HG02938 (cell line): ENCODE results near the gene ETV6.
"Not testable (repeated sequence)": the region's sequence is repeated elsewhere in the genome, so short reads cannot be mapped to it uniquely, and the experiment has no call there.

Experiments used
- ATAC-seq: cut with Tn5 transposase; IDR thresholded peaks from one replicate; pipeline ENCODE4 v1.9.1; 2021; ENCODE audit warnings: mild to moderate bottlenecking, moderate library complexity; ENCODE audit not compliant: unreplicated experiment

ETV6 gene

DNA sequence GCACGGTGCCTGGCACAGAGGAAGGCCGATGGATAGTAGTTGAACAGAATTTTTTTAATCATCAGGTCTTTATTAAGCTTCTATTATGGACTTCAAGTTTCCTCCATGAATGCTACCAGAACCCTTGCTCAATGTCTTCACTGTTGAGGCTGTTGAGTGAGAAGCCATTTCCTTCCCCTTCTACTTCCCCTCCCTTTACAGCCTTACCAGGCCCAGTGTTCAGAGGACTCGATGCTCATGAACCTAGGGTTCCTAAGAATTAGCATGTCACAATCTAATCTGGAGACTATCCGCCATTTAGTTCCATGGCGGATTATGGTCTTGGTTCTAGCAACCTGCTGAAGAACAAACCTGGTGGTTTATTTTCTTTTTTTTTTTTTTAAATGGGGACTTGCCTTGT, 17.7 kb downstream of the ETV6 start:
- ATAC-seq: no peak

GRCh38 chr12:11668611-11669010, 19.1 kb downstream of the ETV6 start:
- no peak for ATAC-seq

- no peak for ATAC-seq
Measured at GRCh38 chr12:11669348-11669747, 19.9 kb downstream of the ETV6 start.

DNA sequence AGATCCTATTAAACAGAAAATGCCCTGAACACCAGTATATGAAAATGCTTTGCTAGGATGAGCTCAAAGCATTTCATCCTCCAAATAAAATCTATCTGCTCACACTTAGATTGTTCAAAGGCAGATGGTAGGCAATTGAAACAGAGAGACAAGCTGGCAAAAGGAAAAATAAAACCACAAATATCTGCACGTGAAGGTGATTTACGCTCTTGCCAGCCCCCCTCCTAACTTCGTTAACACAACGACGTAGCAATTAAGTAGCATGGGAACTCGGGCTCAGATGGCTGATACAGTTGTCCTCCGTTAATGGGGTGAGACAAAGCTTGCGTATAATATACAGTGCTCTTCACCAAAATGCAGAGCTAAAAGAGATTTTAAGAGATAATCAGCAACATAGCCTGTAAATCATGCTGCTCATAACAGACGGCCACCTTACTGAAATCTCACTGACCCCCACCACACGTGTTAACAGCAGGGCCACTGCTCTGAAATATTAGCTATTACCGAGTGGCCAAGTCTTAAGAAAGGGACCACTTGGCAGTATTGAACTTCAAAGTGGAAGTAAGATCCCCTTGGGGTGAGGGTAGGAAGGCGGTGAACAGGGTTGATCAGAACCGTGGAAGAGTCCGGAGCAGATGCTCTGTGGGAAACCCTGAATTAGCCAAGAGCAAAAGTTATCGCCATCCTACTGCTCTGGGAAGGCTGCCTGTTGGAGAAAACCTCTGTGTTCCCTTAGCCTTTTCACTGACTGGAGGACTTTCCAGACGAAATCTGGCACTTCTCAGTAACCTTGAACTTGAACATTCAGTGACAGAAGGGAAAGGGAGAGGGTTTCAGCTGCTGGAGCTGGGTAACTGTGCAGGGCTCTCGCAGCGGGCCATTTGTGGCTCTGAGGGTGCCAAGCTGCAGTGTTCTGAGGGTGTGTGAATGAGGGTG, 23.1 kb downstream of the ETV6 start:
- ATAC-seq: no peak

- no peak for ATAC-seq
Measured at GRCh38 chr12:11673666-11674461, 24.4 kb downstream of the ETV6 start.

GRCh38 chr12:11674894-11675390, 25.5 kb downstream of the ETV6 start:
- ATAC-seq: no peak

- ATAC-seq: no peak
Measured at GRCh38 chr12:11676052-11676451, 26.6 kb downstream of the ETV6 start.

DNA sequence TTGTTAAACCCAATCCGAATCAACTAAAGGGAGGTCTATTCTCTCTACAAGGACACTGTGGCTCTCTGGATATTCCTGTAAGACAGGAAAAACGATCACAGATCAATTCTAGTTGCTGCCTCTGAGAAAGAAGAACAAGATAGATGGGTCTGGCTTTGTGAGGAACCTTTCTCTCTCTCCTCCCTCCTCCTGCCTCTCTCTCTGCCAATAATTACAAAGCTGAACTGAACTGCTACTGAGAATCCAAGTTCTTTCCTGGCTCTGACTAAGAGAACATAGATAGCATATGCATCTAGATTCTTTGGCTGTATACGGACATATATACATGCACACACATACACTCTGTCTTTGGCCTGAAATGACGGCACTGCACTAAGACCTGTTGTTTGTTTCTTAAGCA, 27.6 kb downstream of the ETV6 start:
- ATAC-seq: no peak

DNA sequence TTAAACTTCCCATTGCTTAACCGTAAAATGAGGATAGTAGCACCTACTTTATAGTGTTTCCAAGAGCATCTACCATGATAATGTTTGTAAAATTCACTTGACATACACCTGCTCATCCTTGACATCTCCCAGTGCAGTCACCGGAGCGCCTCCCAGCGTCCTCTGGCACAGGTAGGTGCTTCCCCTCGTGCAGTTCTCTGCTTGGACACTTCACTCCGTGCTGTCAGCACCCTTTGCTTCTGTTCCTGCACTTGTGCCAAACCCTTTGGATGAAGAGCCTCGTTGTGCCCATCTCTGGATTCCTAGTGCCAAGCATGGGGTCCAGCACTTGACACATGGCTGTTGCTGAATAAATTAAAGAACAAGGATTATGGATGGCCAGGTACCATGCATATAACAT, 28.3 kb downstream of the ETV6 start:
- no peak for ATAC-seq

DNA sequence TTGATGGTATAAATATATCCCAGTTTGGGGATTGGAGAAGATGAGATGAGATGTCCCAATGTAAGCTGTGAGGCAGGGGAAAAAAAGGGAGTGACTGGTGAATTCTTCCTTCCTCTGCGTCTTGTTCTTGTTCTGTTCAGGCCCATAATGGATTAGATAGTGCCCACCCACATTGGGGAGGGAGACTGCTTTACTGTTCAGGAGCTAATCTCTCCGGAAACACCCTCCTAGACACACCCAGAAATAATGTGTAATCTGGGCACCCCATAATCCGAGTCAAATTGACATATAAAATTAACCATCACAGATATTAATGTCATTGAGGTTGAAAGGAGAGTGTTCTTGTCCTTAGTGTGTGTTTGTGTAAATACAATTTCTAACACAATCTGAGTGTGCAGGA, 29.3 kb downstream of the ETV6 start:
- ATAC-seq: no peak

- no peak for ATAC-seq
Measured at GRCh38 chr12:11681207-11681606, 31.7 kb downstream of the ETV6 start.

DNA sequence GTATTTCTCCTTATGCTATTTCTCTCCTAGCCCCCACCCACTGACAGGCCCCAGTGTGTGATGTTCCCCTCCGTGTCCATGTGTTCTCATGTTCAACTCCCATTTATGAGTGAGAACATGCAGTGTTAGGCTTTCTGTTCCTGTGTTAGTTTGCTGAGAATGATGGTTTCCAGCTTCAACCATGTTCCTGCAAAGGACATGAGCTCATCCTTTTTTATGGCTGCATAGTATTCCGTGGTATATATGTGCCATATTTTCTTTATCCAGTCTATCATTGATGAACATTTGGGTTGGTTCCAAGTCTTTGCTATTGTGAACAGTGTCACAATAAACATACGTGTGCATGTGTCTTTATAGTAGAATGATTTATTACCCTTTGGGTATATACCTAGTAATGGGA, 32.2 kb downstream of the ETV6 start:
- not testable (repeated sequence) for ATAC-seq

GRCh38 chr12:11684393-11684792, 34.9 kb downstream of the ETV6 start:
- ATAC-seq: no peak

DNA sequence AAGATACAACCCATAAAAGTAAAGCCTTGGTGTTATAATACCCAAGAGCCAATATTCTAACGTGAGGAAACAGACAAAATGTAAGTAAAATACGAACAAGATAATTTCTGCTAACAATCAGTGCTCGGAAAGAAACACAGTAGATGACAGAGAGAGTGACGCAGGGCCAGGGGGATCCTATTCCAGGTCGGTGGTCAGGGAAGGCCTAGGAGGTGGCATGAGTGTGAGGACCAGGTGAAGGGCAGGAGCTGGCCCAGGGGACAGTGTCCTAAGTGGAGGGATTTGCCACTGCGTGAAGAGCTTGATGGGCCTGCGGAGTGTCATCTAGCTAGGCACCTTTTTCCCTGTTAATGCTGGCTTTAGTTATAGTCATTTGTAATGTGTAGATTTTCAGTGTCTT, 35.3 kb downstream of the ETV6 start:
- no peak for ATAC-seq

DNA sequence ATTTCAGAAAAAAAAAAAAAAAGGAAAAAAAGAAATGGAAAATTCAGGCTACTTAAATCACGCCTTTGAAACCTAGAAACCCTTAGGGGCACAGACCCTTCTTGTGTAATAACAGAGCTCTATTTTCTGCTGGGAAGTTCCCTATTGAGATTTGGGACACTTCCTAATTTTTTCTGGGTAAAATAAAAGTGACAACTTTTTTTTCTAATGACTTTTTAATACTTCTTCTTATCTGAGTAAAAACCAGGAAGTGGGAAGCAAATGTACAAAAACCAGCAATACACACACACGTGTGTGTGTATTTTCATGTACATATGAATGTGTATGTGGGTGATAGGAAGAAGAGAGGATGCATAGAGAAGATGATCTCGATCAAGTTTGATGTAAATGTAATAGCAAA, 35.8 kb downstream of the ETV6 start:
- ATAC-seq: no peak

DNA sequence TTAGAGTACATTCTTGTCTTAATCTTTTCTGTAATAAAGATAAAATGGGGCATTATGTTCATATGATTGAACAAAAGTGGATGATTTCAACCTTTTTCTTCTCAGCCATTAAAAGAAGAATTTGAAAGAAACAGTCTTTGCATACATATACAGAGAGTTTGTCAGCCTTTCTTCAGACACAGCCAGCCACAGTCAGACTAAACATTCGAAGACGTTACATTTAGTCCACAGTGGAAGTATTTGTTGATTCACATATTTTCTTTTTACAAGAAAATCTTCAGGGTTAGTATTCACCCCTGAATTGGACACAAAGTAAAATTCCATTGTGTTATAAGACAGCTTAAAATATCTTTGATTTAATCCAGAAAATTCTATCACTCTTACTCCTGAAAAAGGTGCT, 36.2 kb downstream of the ETV6 start:
- ATAC-seq: no peak

DNA sequence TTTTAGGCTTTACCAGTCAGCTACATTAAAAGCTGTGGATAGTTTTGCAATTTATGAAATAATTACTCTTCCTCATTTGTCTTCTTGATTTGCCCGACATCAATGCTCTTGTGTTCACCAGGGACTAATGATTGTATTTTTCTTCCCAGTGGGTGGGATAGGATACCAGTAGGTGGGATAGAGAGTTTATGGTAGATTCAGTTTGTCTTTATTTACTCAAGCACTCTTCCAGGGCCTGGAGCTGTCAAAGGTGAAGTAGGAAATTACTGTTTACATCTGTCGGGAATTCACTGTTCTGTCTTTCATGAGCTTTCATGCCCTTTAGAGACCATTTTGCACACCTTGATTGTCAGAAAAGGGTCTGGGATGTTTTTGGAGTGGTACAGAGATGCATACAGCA, 36.6 kb downstream of the ETV6 start:
- no peak for ATAC-seq

- ATAC-seq: no peak
Measured at GRCh38 chr12:11687528-11687927, 38.1 kb downstream of the ETV6 start.

DNA sequence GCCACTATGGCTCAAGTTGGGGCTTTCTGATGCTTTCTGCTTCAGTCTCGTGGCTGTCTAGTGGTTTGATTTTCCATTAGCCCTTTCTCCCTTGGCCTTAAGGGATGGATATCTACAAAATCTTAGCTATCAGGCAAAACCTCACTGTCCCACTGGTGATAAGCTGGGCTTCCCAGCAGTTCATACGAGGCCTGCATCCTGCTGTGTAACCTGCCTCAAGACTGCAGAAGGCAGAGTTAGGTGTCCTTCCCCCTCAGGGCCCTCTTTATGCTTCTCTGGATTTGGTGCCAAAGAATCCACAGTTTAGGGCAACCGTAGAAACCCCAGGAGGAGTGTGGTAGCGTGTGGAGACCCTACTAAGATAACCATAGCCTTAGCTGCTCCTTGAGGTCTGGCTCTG, 38.9 kb downstream of the ETV6 start:
- no peak for ATAC-seq

DNA sequence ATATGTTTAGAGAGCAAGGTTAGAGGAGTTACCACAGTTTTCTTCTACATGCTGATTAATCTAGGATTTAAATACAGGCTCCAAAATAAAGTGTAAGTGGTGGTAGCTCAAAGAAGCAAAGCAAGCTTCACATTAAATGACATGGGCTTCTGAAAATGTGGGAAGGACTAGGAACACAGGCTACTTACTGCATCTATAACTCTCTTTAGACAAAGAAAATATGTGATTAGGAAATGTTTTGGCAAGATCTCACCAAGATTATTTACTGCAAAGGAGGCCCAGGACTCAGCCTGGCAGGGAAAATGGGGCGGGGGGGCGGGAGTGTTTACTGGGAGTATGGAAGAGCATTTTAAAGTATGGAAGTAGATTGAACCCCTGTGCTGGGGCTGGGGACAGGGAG, 39.4 kb downstream of the ETV6 start:
- no peak for ATAC-seq

- no peak for ATAC-seq
Measured at GRCh38 chr12:11689591-11690186, 40.2 kb downstream of the ETV6 start.

DNA sequence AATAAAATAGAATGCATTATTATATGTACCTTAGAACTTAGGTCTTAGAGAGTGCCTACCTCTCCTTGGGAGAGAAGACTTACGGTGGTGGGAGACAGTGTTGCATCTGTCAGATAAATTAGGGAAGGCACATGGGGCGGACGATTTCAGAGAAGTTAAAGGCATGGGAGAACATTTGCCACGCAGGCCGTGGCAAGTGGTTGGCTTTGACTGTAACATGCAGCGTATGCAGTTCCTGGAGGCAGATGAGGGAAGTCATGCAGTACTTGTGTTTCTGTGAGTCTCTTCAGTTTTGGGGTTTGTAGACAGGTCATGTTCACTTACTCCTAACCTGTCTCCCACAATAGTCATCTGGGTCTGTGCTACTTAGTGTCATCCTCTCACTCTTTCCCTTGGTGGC, 43.6 kb downstream of the ETV6 start:
- ATAC-seq: no peak
